ENCODE data around the gene SH3TC2.

DNA sequence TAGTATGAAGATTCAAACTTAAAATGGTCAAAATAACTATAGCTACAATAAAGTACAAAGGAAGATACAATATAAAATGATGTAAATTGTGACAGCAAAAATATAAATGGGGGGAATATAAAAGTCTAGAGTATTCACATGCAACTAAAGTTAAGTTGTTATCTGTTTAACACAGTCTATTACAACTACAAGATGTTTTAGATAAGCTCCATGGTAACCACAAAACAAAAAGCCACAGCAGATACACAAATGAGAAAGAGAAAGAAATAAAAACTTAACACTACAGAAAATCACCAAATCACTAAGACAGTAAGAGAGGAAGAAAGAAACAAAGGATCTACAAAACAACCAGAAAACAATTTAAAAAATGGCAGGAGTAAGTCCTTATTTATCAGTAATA, 17.0 kb upstream of the SH3TC2 start:
- TF ChIP-seq SUZ12 (IDR thresholded peaks at IDR 0.05) (no peak), FOXM1 (IDR thresholded peaks at IDR 0.05; ENCODE audit: borderline replicate concordance) (no peak), SP1 (IDR thresholded peaks at IDR 0.05) (no peak), NFRKB (IDR thresholded peaks at IDR 0.05) (no peak), BHLHE40 (IDR thresholded peaks at IDR 0.05; ENCODE audit: borderline replicate concordance) (no peak), HDGF (IDR thresholded peaks at IDR 0.05; ENCODE audit: borderline replicate concordance) (no peak)

Measured in HEK293T (cell line).